GM12878 (cell line): ENCODE results near the gene TRIM41. TPM values are rescaled to one million over a fixed set of nuclear protein-coding genes. Genes with fewer than 3 reads are reported as not detected.

Experiments used
- CHD1 ChIP-seq: IDR thresholded peaks from 2 replicates; pipeline ENCODE4 v1.6.1; 2012; ENCODE audit warnings: low read depth, low read length, improper control_type of control experiment
- EZH2 ChIP-seq: IDR thresholded peaks from 2 replicates; pipeline ENCODE4 v1.6.1; 2012; ENCODE audit warnings: low read depth, mild to moderate bottlenecking, control low read depth, inconsistent platforms, low read length, borderline replicate concordance; ENCODE audit not compliant: control insufficient read depth
- KDM1A ChIP-seq: fragments of 200-600 bp; sonication (generic); IDR thresholded peaks from 2 replicates; pipeline ENCODE4 v1.6.1; 2016; ENCODE audit warnings: borderline replicate concordance
- MXI1 ChIP-seq: fragments of 150-350 bp; IDR thresholded peaks from 2 replicates; pipeline ENCODE4 v1.6.1; 2011; ENCODE audit warnings: low read depth, mild to moderate bottlenecking, inconsistent platforms, low read length, improper control_type of control experiment
- PAX5 ChIP-seq: IDR thresholded peaks from 2 replicates; pipeline ENCODE4 v1.6.1; 2011; ENCODE audit warnings: low read depth, low read length, borderline replicate concordance
- PRDM15 ChIP-seq: fragments of 450-650 bp; formaldehyde crosslinking; IDR thresholded peaks from 2 replicates; pipeline ENCODE4 v1.4.0; 2020; ENCODE audit warnings: mild to moderate bottlenecking, moderate library complexity
- SP1 ChIP-seq: IDR thresholded peaks from one replicate; pipeline ENCODE4 v1.6.1; 2011; ENCODE audit warnings: low read depth, low read length
- STAT1 ChIP-seq: fragments of 450-650 bp; conservative IDR thresholded peaks from 2 replicates; pipeline ENCODE4 v1.6.1; 2014; ENCODE audit warnings: antibody characterized with exemption, mild to moderate bottlenecking
- ZNF622 ChIP-seq: fragments of 450-650 bp; IDR thresholded peaks from 2 replicates; pipeline ENCODE4 v1.6.1; 2017; ENCODE audit warnings: mild to moderate bottlenecking, inconsistent platforms
- polyA plus RNA-seq, 11 experiments: library from polyadenylated mRNA; depleted of rRNA in 4 of 11; unstranded in 6 of 11; stranded (reverse) in 5 of 11; fragments of >200 nt; fragmentation: Nextera tagmentation in 4 of 11; fragmentation: Illumina TruSeq in 1 of 11; extraction: Ambion mirVana in 4 of 11; extraction: Trizol in 1 of 11; gene quantifications; 1 replicate in 1 of 11; 2 replicates in 10 of 11; pipeline versions ENCODE4 v1.2.1 to v1.2.3, GENCODE V29; 2011 to 2016; ENCODE audit warnings: inconsistent platforms in 2 of 11, missing spikeins in 2 of 11, low read depth in 1 of 11
- total RNA-seq, 4 experiments: library from RNA; depleted of rRNA in 3 of 4; stranded (reverse); fragments of >200 nt in 3 of 4; fragmentation: Illumina TruSeq in 1 of 4; extraction: Trizol in 1 of 4; gene quantifications; 2 replicates each; pipeline versions ENCODE4 v1.2.1 to v1.2.3, GENCODE V29; 2013 to 2021

Gene TRIM41
- total and polyA plus RNA-seq, 10 of the 15 experiments (the other 5 are each of a cell fraction or from before 2014, with no cell fraction given), result 1.0 to 28.9 (median 10.6) TPM

GRCh38 chr5:181223058-181223728, at the start of gene TRIM41 (continued):
- peak; percentile 90 for TF ChIP-seq STAT1
- TF ChIP-seq ZNF622, result no peak
- no peak for TF ChIP-seq PRDM15 (CRISPR knock-in tag)
- no peak for TF ChIP-seq EZH2
- TF ChIP-seq MXI1, result no peak
- TF ChIP-seq SP1, result peak; percentile 26
- TF ChIP-seq CHD1, result peak; percentile 14; the same call in 1 of the 2 replicates
- TF ChIP-seq KDM1A, result no peak
- no peak for TF ChIP-seq PAX5
